GM21526 (cell line): Measurements from ENCODE around the gene MYO1C.
"Not testable (repeated sequence)": the region's sequence is repeated elsewhere in the genome, so short reads cannot be mapped to it uniquely, and the experiment has no call there.

Experiments
- ATAC-seq: cut with Tn5 transposase; IDR thresholded peaks from one replicate; pipeline ENCODE4 v1.9.1; 2021; ENCODE audit warnings: moderate library complexity; ENCODE audit not compliant: unreplicated experiment, low FRiP score

Gene MYO1C

GRCh38 chr17:1467258-1467657, 25.2 kb downstream of the MYO1C start:
- no peak for ATAC-seq

GRCh38 chr17:1464186-1464585, 28.3 kb downstream of the MYO1C start:
- no peak for ATAC-seq

- no peak for ATAC-seq
These were observed 30.0 kb downstream of the MYO1C start for GRCh38 chr17:1462164-1463112.

GRCh38 chr17:1461198-1461944, 31.1 kb downstream of the MYO1C start:
- ATAC-seq = no peak

GRCh38 chr17:1460233-1460632, 32.3 kb downstream of the MYO1C start:
- ATAC-seq = no peak

GRCh38 chr17:1455797-1456599, 36.5 kb downstream of the MYO1C start, which contains the start of gene CRK:
CRK (minus strand) TSS chr17:1456232; CDS start chr17:1456117, 115 bp downstream.
- ATAC-seq = peak; percentile 81

- peak; percentile 28 for ATAC-seq
These were observed 37.1 kb downstream of the MYO1C start for GRCh38 chr17:1455291-1455796.

- no peak for ATAC-seq
These were observed 37.9 kb downstream of the MYO1C start for GRCh38 chr17:1454541-1454940.

- ATAC-seq = not testable (repeated sequence)
These were observed 38.8 kb downstream of the MYO1C start for GRCh38 chr17:1453694-1454093.

GRCh38 chr17:1452836-1453235, 39.6 kb downstream of the MYO1C start:
- no peak for ATAC-seq

- ATAC-seq = not testable (repeated sequence)
These were observed 42.2 kb downstream of the MYO1C start for GRCh38 chr17:1450261-1450660.

GRCh38 chr17:1449412-1449967, 43.0 kb downstream of the MYO1C start:
- ATAC-seq = no peak

GRCh38 chr17:1447052-1447451, 45.4 kb downstream of the MYO1C start:
- no peak for ATAC-seq

GRCh38 chr17:1446201-1446600, 46.3 kb downstream of the MYO1C start:
- ATAC-seq = no peak

- not testable (repeated sequence) for ATAC-seq
These were observed 46.8 kb downstream of the MYO1C start for GRCh38 chr17:1445695-1446094.

- ATAC-seq = not testable (repeated sequence)
These were observed 49.8 kb downstream of the MYO1C start for GRCh38 chr17:1442721-1443120.

- no peak for ATAC-seq
These were observed 50.3 kb downstream of the MYO1C start for GRCh38 chr17:1442187-1442586.

- no peak for ATAC-seq
These were observed 51.6 kb downstream of the MYO1C start for GRCh38 chr17:1440921-1441320.

GRCh38 chr17:1438593-1439083, 53.8 kb downstream of the MYO1C start:
- ATAC-seq = no peak

- no peak for ATAC-seq
These were observed 57.2 kb downstream of the MYO1C start for GRCh38 chr17:1435326-1435725.
